ENCODE data around the gene SOHLH2.
A peak's percentile ranks its signal among the peaks of the same experiment; 100 is the strongest.

The SOHLH2 gene

GRCh38 chr13:36143738-36144137 is 70.6 kb downstream of the SOHLH2 start:
- intact Hi-C loops (cut with DNase I; ENCODE audit: low total_unique reads) = loop anchor here (1.0 kb wide), 1 partner anchor 21 kb away; no protein-coding TSS in a partner anchor
- no peak overlapping the region for H3K27ac ChIP-seq
- no peaks in the 10 kb centered on the region for H3K4me1 ChIP-seq
- DNase-seq = no peak
- no peaks in the 10 kb centered on the region for H3K27me3 ChIP-seq
- H3K9me3 ChIP-seq = no peaks in the 10 kb centered on the region
- no peak overlapping the region for H3K4me3 ChIP-seq
- no peaks in the 10 kb centered on the region for H3K36me3 ChIP-seq
- TF ChIP-seq CTCF (IDR thresholded peaks at IDR 0.05) = no peak

GRCh38 chr13:36142735-36143134 is 71.6 kb downstream of the SOHLH2 start:
- Histone ChIP-seq H3K9me3 (no peaks in the 10 kb centered on the region), H3K4me3 (no peak overlapping the region), H3K27ac (no peak overlapping the region), H3K27me3 (no peaks in the 10 kb centered on the region), H3K4me1 (no peaks in the 10 kb centered on the region), H3K36me3 (no peaks in the 10 kb centered on the region)
- no peak for TF ChIP-seq CTCF (IDR thresholded peaks at IDR 0.05)
- no peak for DNase-seq
- intact Hi-C loops (cut with DNase I; ENCODE audit: low total_unique reads) = no loop called here

GRCh38 chr13:36135876-36136275 is 78.5 kb downstream of the SOHLH2 start:
- no peaks in the 10 kb centered on the region for H3K36me3 ChIP-seq
- TF ChIP-seq CTCF (IDR thresholded peaks at IDR 0.05) = no peak
- intact Hi-C loops (cut with DNase I; ENCODE audit: low total_unique reads) = no loop called here
- no peaks in the 10 kb centered on the region for H3K9me3 ChIP-seq
- H3K27me3 ChIP-seq = no peaks in the 10 kb centered on the region
- no peak overlapping the region for H3K4me3 ChIP-seq
- peaks cover 0 to 8% (median 4%) of the 10 kb centered on the region in 4 donors for H3K4me1 ChIP-seq
- H3K27ac ChIP-seq = no peak overlapping the region
- DNase-seq = no peak

- H3K36me3 ChIP-seq = no peaks in the 10 kb centered on the region
- intact Hi-C loops (cut with DNase I; ENCODE audit: low total_unique reads) = no loop called here
- H3K27ac ChIP-seq = no peak overlapping the region
- no peak for TF ChIP-seq CTCF (IDR thresholded peaks at IDR 0.05)
- no peaks in the 10 kb centered on the region for H3K9me3 ChIP-seq
- no peaks in the 10 kb centered on the region for H3K27me3 ChIP-seq
- no peak overlapping the region for H3K4me3 ChIP-seq
- DNase-seq = no peak
- peaks cover 0 to 14% (median 9%) of the 10 kb centered on the region in 4 donors for H3K4me1 ChIP-seq
These were observed 79.7 kb downstream of the SOHLH2 start for GRCh38 chr13:36134632-36135031.

GRCh38 chr13:36133950-36134626 is 80.3 kb downstream of the SOHLH2 start:
- intact Hi-C loops (cut with DNase I; ENCODE audit: low total_unique reads) = no loop called here
- H3K27ac ChIP-seq = no peak overlapping the region
- no peaks in the 10 kb centered on the region for H3K36me3 ChIP-seq
- peaks cover 0 to 14% (median 9%) of the 10 kb centered on the region in 4 donors for H3K4me1 ChIP-seq
- DNase-seq = no peak
- TF ChIP-seq CTCF (IDR thresholded peaks at IDR 0.05) = peak in 1 of 2 experiments; percentile 4
- H3K9me3 ChIP-seq = no peaks in the 10 kb centered on the region
- H3K4me3 ChIP-seq = no peak overlapping the region
- H3K27me3 ChIP-seq = no peaks in the 10 kb centered on the region
